IPS DF 4.7 (cell line): ENCODE data around the gene NF2.

Source experiments
- DNase-seq: peaks from one replicate; pipeline ENCODE4 v3.0.0-alpha.2; 2013; ENCODE audit warnings: low spot score; ENCODE audit errors: extremely low read depth

Gene NF2

DNA sequence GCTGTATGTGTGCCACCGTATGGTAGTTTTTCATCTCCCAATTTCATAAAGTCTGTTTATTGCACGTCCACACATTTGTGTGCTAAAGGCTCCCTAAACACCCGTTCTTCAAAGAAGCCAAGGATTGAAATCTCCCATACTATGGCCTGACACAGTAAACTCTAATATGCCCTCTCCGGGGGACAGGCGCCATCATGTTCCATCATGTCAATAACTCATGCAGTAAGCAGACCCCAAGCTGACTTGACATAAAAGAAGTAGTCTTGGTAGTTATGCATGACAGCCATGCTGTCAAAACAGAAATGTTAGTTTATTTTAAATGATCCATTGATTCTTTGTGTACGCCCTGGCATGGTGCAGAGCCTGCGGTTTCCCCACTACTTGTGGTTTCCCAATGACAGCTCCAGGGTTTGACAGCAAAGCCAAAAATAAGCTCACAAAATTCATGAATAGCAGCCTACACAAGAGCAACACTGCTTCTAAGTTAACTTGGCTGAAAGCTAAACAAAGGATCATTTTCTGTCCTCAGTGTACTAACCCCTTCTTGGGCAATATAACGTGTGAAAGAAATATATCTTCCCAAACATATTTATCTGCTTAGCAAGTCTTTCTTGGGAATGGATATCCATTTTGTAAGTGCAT is 59.9 kb downstream of the NF2 start:
- no peak for DNase-seq

DNA sequence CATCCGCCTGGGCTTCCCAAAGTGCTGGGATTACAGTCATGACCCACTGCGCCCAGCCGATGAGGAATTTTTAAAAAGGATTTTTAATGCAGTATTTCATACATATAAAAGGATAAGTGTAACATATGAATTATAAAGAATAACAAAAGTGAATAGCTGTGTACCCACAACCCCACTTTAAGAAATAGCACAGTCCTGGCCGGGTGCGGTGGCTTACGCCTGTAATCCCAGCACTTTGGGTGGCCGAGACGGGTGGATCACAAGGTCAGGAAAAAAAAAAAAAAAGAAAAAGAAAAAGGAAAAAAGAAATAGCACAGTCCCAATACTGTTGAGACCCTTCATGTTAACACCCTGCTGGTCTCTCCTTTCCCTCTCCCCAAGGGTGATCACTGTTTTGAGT is 62.1 kb downstream of the NF2 start:
- DNase-seq, result no peak

GRCh38 chr22:29668673-29669072 is 65.2 kb downstream of the NF2 start:
- DNase-seq, result no peak

GRCh38 chr22:29670626-29671025 is 67.2 kb downstream of the NF2 start:
- DNase-seq, result no peak

- DNase-seq, result no peak
These were observed 70.1 kb downstream of the NF2 start for GRCh38 chr22:29673361-29674066.

DNA sequence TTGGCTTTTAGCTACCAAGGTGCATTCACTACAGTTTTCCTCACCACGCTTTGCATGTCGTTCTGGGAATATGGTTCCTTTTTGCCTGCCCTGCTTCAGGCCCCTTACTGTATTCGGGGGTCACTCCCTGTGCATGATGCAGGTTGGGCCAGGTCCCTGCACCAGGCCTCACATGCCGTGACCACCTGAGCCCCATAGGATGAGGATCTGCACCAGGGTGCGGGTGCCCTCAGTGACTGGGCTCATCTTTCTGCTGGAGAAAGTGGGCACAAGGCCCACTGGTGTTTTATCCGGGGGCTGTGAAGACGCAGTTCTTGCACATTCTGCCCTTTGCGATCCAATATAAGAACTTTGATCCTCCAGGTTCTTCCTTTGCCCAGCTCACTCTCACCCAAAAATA is 70.7 kb downstream of the NF2 start:
- DNase-seq, result no peak

GRCh38 chr22:29679316-29679715 is 75.9 kb downstream of the NF2 start:
- DNase-seq, result no peak

- DNase-seq, result no peak
These were observed 80.1 kb downstream of the NF2 start for GRCh38 chr22:29683536-29683935.

DNA sequence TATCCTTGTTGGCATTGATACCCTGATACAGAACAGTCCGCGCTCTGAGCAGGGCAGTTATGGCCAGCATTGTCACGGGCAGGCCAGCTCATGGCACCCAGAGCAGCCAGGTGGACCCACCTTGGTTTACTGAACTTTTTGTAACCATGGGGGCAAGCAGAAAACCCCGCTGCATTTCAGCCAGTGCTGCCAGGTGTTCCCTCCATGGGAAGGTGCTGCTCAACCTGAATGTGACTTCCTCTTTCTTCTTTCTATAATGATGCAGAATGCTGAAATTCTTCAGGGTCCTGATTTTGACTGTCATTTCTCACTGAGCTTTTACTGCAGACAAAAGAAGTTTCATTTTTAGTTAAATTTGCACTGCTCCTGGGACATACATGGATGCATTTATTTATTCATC is 80.8 kb downstream of the NF2 start:
- DNase-seq, result no peak

- no peak for DNase-seq
These were observed 85.9 kb downstream of the NF2 start for GRCh38 chr22:29689206-29689879.

DNA sequence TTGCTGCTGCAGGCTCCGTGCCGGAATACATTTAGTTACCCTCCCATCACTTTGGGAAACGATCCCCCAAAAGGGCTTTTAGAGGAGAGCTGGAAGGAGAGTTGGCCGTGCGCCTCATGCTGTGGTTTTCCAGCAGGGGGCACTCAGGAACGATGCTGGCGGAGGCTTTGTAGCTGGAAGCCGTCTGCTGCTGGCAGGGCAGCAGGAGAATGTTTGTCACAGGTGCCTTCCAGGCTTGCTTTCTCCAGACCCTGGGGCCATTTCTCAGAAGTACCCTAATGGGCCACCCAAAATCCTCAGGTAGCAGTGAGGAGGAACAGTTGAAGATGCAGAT is 86.4 kb downstream of the NF2 start:
- no peak for DNase-seq

- DNase-seq, result no peak
These were observed 87.0 kb downstream of the NF2 start for GRCh38 chr22:29690476-29690875.

GRCh38 chr22:29691636-29692326 is 88.3 kb downstream of the NF2 start:
- DNase-seq, result no peak

- DNase-seq, result no peak
These were observed 88.9 kb downstream of the NF2 start for GRCh38 chr22:29692327-29692640.

DNA sequence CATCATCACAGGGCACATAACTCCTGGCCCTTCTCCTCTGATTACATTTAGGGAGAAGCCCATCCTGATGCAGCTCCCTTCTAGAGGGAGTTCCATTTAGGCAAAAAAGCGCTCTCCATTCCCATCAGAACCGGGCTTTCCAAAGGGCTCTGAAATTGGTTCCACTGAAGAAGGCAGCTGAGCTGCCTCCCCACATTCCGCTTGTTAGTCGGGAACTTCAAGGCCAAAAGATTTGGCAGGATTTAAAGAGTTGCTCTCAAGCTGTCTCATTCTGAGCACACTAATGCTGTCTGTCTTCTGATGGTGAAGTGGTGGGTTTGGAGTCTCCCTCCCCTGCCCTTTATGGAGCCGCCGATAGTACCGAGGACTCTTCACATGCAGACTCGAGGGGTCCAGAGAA is 89.7 kb downstream of the NF2 start:
- no peak for DNase-seq

DNA sequence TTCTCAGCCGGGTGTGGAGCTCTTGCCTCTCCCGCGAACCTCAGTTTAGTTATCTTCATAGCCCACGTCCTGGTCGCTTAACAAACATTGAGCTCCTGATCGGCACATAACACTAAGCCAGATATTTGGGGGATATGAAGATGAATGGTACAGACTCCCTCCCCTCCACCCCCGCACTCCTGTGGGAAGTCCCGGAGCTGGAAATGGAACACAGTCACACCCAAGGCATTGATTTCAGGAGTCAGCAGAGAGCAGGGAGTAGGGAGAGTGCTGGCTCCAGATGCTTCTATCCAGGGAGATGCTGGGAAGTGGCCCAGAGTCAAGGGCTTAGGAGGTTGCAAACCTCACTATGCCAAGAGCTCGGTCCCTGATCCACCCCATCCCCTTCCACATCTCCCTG is 90.2 kb downstream of the NF2 start:
- no peak for DNase-seq

- no peak for DNase-seq
These were observed 91.9 kb downstream of the NF2 start for GRCh38 chr22:29695129-29695926.

GRCh38 chr22:29697853-29698598 is 94.6 kb downstream of the NF2 start:
- DNase-seq, result no peak

DNA sequence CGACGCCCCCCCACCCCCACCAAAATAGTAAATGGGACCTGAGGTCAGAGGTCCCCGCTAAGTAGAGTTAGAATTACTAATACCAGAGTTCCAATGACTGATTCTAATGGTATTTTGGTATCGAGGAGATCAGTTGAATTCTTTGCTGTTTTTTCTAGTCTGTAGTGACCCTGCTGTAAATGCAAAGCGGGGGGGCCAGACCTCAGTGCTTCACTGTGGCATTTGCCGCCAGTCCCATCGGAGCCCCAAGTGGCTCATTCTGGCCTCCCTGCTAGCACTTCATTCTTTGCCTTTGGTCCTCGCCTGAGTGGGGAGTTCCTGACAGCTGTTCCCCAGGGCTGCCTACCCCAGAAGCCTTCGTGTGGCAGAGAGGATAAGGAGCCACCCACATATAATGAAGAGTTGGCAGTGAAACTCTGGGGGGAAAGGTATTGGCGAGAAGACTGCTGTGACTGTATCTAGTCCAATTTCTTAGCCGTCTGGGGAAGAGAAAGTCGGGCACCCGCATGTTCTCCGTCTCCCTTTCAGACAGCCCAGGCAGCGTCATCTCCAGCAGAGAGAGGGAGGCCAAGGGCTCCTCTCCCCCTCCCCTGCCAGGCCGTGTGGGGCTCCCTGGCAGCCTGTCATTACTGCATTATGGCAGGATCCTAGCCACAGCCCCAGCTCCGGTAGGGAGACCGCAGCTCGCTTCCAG is 96.9 kb downstream of the NF2 start:
- DNase-seq, result no peak

DNA sequence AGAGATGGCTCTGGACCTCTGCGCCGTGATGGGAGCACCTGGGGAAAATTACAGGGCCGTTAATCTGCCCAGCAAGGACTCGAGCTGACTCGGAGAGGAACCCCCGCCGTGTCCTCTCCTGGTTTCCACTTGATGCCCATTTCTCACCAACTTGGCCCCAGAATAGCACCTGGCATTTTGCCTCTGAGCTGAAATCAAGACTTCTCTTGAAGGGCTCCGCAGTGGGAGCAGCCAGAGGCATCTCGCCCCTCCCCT is 97.4 kb downstream of the NF2 start:
- no peak for DNase-seq
